B cell (primary cell): Measurements from ENCODE around the gene SOX18. TPM values are rescaled to one million over a fixed set of nuclear protein-coding genes. Genes with fewer than 3 reads are reported as not detected.
A peak's percentile ranks its signal among the peaks of the same experiment; 100 is the strongest.

Source experiments
- ATAC-seq: fragments of 200-7000 bp; cut with Tn5 transposase; one replicate; pipeline ENCODE4 v1.10.0; 2021; ENCODE audit warnings: low read depth, mild to moderate bottlenecking, moderate number of reproducible peaks, moderate library complexity
- CTCF ChIA-PET: fragments of 350-600 bp; sonication (Branson Sonifier 250); formaldehyde crosslinking; loops from one replicate; lab custom pipeline; 2021; ENCODE audit warnings: antibody characterized with exemption, inconsistent platforms; lab: Charles Lee
- POLR2A ChIA-PET: fragments of 350-600 bp; sonication (Branson Sonifier 250); formaldehyde crosslinking; loops from one replicate; lab custom pipeline; 2021; ENCODE audit warnings: antibody characterized with exemption; lab: Charles Lee
- DNase-seq: peaks from one replicate; pipeline ENCODE4 v3.0.0; 2013
- H2AFZ ChIP-seq: 2 replicates; pipeline ENCODE4 v1.6.1; 2012; ENCODE audit warnings: mild to moderate bottlenecking, low read depth, low read length; ENCODE audit not compliant: insufficient read depth, poor library complexity, severe bottlenecking
- H3K27ac ChIP-seq, 2 donors: 1 replicate in 1 of 2; 2 replicates in 1 of 2; pipeline ENCODE4 v1.5.1; 2012 to 2013; ENCODE audit warnings: low read length in 2 of 2, mild to moderate bottlenecking in 2 of 2, moderate library complexity in 1 of 2
- H3K27me3 ChIP-seq, 4 experiments: fragments of 200-600 bp in 1 of 4; sonication (generic) in 1 of 4; replicated peaks in 1 of 4; 1 replicate in 2 of 4; 2 replicates in 2 of 4; pipeline versions ENCODE4 v1.6.1 to v1.7.0; 2013 to 2016; ENCODE audit warnings: low read length in 3 of 4, mild to moderate bottlenecking in 2 of 4, mixed read lengths in 1 of 4, moderate library complexity in 1 of 4; ENCODE audit not compliant: insufficient read depth in 4 of 4, control insufficient read depth in 3 of 4; ENCODE audit errors: control extremely low read depth in 1 of 4
- H3K36me3 ChIP-seq, 2 experiments: replicated peaks in 1 of 2; 1 replicate in 1 of 2; 2 replicates in 1 of 2; pipeline versions ENCODE4 v1.6.1 to v1.7.1; 2013; ENCODE audit warnings: low read length in 1 of 2; ENCODE audit not compliant: insufficient read depth in 2 of 2, control insufficient read depth in 1 of 2; ENCODE audit errors: control extremely low read depth in 1 of 2, extremely low read depth in 1 of 2
- H3K4me1 ChIP-seq, 2 donors: fragments of 200-600 bp in 1 of 2; sonication (generic) in 1 of 2; 1 replicate in 1 of 2; 2 replicates in 1 of 2; pipeline versions ENCODE4 v1.5.1 to v1.6.1; 2013 to 2017; ENCODE audit warnings: low read length in 2 of 2; ENCODE audit not compliant: control insufficient read depth in 2 of 2, insufficient read depth in 2 of 2
- H3K4me2 ChIP-seq: replicated peaks from 2 replicates; pipeline ENCODE3; 2012; ENCODE audit warnings: mild to moderate bottlenecking, low read depth, low read length; ENCODE audit not compliant: poor library complexity, severe bottlenecking
- H3K4me3 ChIP-seq, 5 experiments: fragments of 200-600 bp in 1 of 5; sonication (generic) in 1 of 5; 1 replicate in 3 of 5; 2 replicates in 2 of 5; pipeline versions ENCODE4 v1.5.1 to v1.7.0; 2011 to 2016; ENCODE audit warnings: low read length in 4 of 5, mild to moderate bottlenecking in 4 of 5, low read depth in 2 of 5, control low read depth in 1 of 5, moderate library complexity in 1 of 5; ENCODE audit not compliant: insufficient read depth in 1 of 5; ENCODE audit errors: control extremely low read depth in 1 of 5, extremely low read depth in 1 of 5
- H3K79me2 ChIP-seq: fragments of 200-600 bp; sonication (generic); one replicate; pipeline ENCODE4 v1.6.0; 2016; ENCODE audit warnings: low read length; ENCODE audit not compliant: control insufficient read depth, insufficient read depth
- H3K9ac ChIP-seq: fragments of 200-600 bp; sonication (generic); 2 replicates; pipeline ENCODE4 v1.6.1; 2017; ENCODE audit warnings: mild to moderate bottlenecking, low read length, moderate library complexity
- H3K9me3 ChIP-seq, 3 donors: one replicate each; pipeline versions ENCODE4 v1.6.1 to v1.7.1; 2013; ENCODE audit warnings: low read length in 2 of 3; ENCODE audit not compliant: control insufficient read depth in 2 of 3, insufficient read depth in 1 of 3; ENCODE audit errors: control extremely low read depth in 1 of 3
- H4K20me1 ChIP-seq: 2 replicates; pipeline ENCODE4 v1.6.0; 2012; ENCODE audit warnings: mild to moderate bottlenecking, low read length; ENCODE audit not compliant: insufficient read depth, control insufficient read depth, poor library complexity, severe bottlenecking
- H3K27ac Mint-ChIP-seq: one replicate; pipeline ENCODE4 v1.8.0; 2021; ENCODE audit warnings: mixed read lengths
- H3K27me3 Mint-ChIP-seq: one replicate; pipeline ENCODE4 v1.8.0; 2021; ENCODE audit warnings: mixed read lengths
- H3K4me1 Mint-ChIP-seq: one replicate; pipeline ENCODE4 v1.8.0; 2021; ENCODE audit warnings: mixed read lengths
- H3K4me3 Mint-ChIP-seq: one replicate; pipeline ENCODE4 v1.8.0; 2021; ENCODE audit warnings: mixed read lengths
- H3K9me3 Mint-ChIP-seq: one replicate; pipeline ENCODE4 v1.8.0; 2022; ENCODE audit warnings: mixed read lengths; ENCODE audit not compliant: insufficient read depth
- EZH2 ChIP-seq: IDR thresholded peaks from 2 replicates; pipeline ENCODE4 v1.6.1; 2012; ENCODE audit warnings: borderline replicate concordance, low read depth, mild to moderate bottlenecking, moderate library complexity, low read length; ENCODE audit not compliant: insufficient read depth, poor library complexity, severe bottlenecking
- WGBS: methylation state at CpG from one replicate; pipeline ENCODE4 v1.1.5; 2013; ENCODE audit warnings: missing lambda C conversion rate; ENCODE audit not compliant: insufficient coverage; 5-methylcytosine and 5-hydroxymethylcytosine counted together
- intact Hi-C: fragments of 100-400 bp; cut with micrococcal nuclease; formaldehyde crosslinking; loops from one replicate; pipeline ENCODE4 v1.10.0; 2022
- polyA plus RNA-seq: library from polyadenylated mRNA; depleted of rRNA; stranded (reverse); fragments of >200 nt; gene quantifications from 2 replicates; pipeline ENCODE4 v1.2.3, GENCODE V29; 2012
- total RNA-seq, 2 donors: library from RNA; stranded (reverse); fragments of 120-200 nt in 1 of 2; gene quantifications; 1 replicate in 1 of 2; 2 replicates in 1 of 2; pipeline versions ENCODE4 v1.2.3 to v1.2.4, GENCODE V29; 2013 to 2022
- TF ChIP-seq, protein P1 (sequence below): fragments of 200-600 bp; IDR thresholded peaks from one replicate; pipeline ENCODE4 v1.8.0; 2022; ENCODE audit warnings: antibody characterized with exemption, mild to moderate bottlenecking

Gene SOX18
- total and polyA plus RNA-seq, 2 donors (not counting 1 experiment from before 2014, with no cell fraction given): not detected

DNA sequence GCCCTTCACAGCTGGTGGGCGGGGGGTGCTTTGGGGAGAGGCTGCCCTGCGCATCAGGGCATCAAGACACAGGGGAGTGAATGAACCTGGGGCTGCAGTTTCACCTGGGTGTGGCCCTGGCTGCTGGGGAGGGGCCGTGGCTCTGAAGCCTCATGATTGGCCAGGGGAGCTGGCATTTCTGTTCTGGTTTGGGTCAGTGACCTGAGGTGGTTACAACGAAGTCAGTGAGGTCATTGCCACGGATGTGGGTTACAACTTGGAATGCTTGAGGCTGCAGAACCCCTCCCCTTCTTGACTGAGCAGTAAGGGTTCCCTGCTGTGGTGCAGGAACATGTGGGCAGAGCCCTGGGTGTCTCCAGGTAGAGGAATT is 16.5 kb upstream of the SOX18 start:
- TF ChIP-seq, protein P1, sequence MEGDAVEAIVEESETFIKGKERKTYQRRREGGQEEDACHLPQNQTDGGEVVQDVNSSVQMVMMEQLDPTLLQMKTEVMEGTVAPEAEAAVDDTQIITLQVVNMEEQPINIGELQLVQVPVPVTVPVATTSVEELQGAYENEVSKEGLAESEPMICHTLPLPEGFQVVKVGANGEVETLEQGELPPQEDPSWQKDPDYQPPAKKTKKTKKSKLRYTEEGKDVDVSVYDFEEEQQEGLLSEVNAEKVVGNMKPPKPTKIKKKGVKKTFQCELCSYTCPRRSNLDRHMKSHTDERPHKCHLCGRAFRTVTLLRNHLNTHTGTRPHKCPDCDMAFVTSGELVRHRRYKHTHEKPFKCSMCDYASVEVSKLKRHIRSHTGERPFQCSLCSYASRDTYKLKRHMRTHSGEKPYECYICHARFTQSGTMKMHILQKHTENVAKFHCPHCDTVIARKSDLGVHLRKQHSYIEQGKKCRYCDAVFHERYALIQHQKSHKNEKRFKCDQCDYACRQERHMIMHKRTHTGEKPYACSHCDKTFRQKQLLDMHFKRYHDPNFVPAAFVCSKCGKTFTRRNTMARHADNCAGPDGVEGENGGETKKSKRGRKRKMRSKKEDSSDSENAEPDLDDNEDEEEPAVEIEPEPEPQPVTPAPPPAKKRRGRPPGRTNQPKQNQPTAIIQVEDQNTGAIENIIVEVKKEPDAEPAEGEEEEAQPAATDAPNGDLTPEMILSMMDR: no peak
- TF ChIP-seq EZH2: no peak
- Histone ChIP-seq H2AFZ (no peak overlapping the region), H3K4me3 (no peak overlapping the region), H3K4me1 (peaks cover 56 to 84% of the 10 kb centered on the region in 2 donors), H3K27ac (peak overlapping the region; percentile 40 to 55), H3K79me2 (peaks cover 29% of the 10 kb centered on the region), H3K4me2 (peak overlapping the region; percentile 98), H3K9me3 (no peaks in the 10 kb centered on the region), H3K9ac (no peak overlapping the region), H4K20me1 (peaks cover 17% of the 10 kb centered on the region), H3K27me3 (no peaks in the 10 kb centered on the region), H3K36me3 (no peaks in the 10 kb centered on the region)
- Mint-ChIP-seq H3K4me1 (peaks cover 58% of the 10 kb centered on the region), H3K27me3 (no peaks in the 10 kb centered on the region), H3K9me3 (no peaks in the 10 kb centered on the region), H3K27ac (peak overlapping the region; percentile 95), H3K4me3 (peak overlapping the region; percentile 82)
- ChIA-PET POLR2A (interaction anchor here (0.6 to 4.2 kb wide), 3 partner anchors 12 to 86 kb away, joined by 4 to 55 read pairs (median 7); partner anchors contain the start of genes OPRL1, PRPF6, RGS19 and SAMD10), CTCF (interaction anchor here (0.6 to 3.2 kb wide), 9 partner anchors 9 to 155 kb away, joined by 3 to 14 read pairs (median 4); partner anchors contain the start of genes LKAAEAR1, NPBWR2, OPRL1 and RGS19)
- peak; percentile 80 for DNase-seq
- ATAC-seq: peak; percentile 63
- 24% methylated on average over 5 of the region's 5 CpGs for WGBS
- intact Hi-C loops: loop anchor here (1.0 kb wide), 1 partner anchor 34 kb away; no protein-coding TSS in a partner anchor
